ENCODE data around the gene ATP6V1C2.
A peak's percentile ranks its signal among the peaks of the same experiment; 100 is the strongest.

Gene ATP6V1C2

GRCh38 chr2:10772201-10772867 lies 50.9 kb downstream of the ATP6V1C2 start:
- no peak for DNase-seq (ENCODE audit: low read depth)
- no peak overlapping the region for H3K4me3 ChIP-seq (ENCODE audit: low read length)
- TF ChIP-seq, protein P1, sequence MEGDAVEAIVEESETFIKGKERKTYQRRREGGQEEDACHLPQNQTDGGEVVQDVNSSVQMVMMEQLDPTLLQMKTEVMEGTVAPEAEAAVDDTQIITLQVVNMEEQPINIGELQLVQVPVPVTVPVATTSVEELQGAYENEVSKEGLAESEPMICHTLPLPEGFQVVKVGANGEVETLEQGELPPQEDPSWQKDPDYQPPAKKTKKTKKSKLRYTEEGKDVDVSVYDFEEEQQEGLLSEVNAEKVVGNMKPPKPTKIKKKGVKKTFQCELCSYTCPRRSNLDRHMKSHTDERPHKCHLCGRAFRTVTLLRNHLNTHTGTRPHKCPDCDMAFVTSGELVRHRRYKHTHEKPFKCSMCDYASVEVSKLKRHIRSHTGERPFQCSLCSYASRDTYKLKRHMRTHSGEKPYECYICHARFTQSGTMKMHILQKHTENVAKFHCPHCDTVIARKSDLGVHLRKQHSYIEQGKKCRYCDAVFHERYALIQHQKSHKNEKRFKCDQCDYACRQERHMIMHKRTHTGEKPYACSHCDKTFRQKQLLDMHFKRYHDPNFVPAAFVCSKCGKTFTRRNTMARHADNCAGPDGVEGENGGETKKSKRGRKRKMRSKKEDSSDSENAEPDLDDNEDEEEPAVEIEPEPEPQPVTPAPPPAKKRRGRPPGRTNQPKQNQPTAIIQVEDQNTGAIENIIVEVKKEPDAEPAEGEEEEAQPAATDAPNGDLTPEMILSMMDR (IDR thresholded peaks at IDR 0.05; ENCODE audit: insufficient read depth, low read depth, low read length, missing control alignments): no peak

- no peak for DNase-seq (ENCODE audit: low read depth)
- no peak overlapping the region for H3K4me3 ChIP-seq (ENCODE audit: low read length)
- TF ChIP-seq, protein P1 (IDR thresholded peaks at IDR 0.05; ENCODE audit: insufficient read depth, low read depth, low read length, missing control alignments): no peak
Measured at GRCh38 chr2:10772868-10773215, 51.4 kb downstream of the ATP6V1C2 start.

- peak; percentile 74 for DNase-seq (ENCODE audit: low read depth)
- TF ChIP-seq, protein P1 (IDR thresholded peaks at IDR 0.05; ENCODE audit: insufficient read depth, low read depth, low read length, missing control alignments): no peak
- no peak overlapping the region for H3K4me3 ChIP-seq (ENCODE audit: low read length)
Measured at GRCh38 chr2:10773821-10774341, 52.5 kb downstream of the ATP6V1C2 start.

DNA sequence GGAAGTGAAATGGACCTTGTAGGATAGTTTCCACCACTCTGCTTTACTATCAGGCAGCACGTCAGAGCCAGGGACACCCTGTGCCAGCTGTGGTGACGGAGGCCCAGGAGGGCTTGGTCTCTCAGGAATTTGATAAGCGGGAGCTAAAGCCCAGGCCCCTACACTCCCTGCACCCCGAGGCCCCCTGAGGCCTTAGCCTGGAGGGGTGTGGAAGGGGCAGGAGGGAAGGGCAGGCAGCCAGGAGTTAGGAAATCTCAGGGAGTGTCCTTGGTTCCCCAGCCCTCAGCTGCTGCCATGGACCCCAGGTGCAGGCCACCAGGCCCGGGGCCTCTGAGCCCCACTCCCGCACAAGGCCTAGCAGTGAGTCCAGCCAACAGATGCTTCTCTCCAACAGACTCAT lies 53.0 kb downstream of the ATP6V1C2 start:
- H3K4me3 ChIP-seq (ENCODE audit: low read length): no peak overlapping the region
- DNase-seq (ENCODE audit: low read depth): no peak
- TF ChIP-seq, protein P1 (IDR thresholded peaks at IDR 0.05; ENCODE audit: insufficient read depth, low read depth, low read length, missing control alignments): no peak

GRCh38 chr2:10775021-10775780 lies 53.8 kb downstream of the ATP6V1C2 start:
- no peak for DNase-seq (ENCODE audit: low read depth)
- no peak overlapping the region for H3K4me3 ChIP-seq (ENCODE audit: low read length)
- TF ChIP-seq, protein P1 (IDR thresholded peaks at IDR 0.05; ENCODE audit: insufficient read depth, low read depth, low read length, missing control alignments): no peak

DNA sequence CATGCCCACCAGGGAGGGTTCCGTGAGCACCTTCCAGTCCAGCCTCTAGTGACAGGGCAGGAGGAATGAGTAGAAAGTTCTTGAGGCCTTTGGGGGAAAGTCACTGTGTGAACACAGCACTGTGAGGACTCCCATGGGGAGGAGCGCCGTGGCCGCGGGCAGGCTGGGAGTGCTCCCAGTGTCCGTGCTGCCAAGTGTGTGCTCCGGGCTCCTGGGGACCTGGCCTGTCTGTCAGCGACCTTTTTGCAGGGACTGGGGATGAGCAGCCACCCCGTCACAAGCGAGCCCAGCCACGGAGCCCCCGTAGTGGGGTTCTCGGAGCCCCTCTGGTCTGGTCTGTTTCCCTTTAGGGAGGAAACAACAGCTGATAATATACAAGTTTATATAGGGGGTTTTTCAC lies 54.4 kb downstream of the ATP6V1C2 start:
- H3K4me3 ChIP-seq (ENCODE audit: low read length): no peak overlapping the region
- TF ChIP-seq, protein P1 (IDR thresholded peaks at IDR 0.05; ENCODE audit: insufficient read depth, low read depth, low read length, missing control alignments): no peak
- no peak for DNase-seq (ENCODE audit: low read depth)

Measured in epithelial cell of esophagus (primary cell).